SK-N-SH treated with all-trans-retinoic acid at 6 μM for 48 hours (cell line): ENCODE measurements around the gene FOXS1.

Experiments used
- ATAC-seq: fragments of 200-7000 bp; cut with Tn5 transposase; 3 replicates; pipeline ENCODE4 v1.9.1; 2020; ENCODE audit warnings: mild to moderate bottlenecking, moderate library complexity
- ARNTL ChIP-seq: fragments of 450-650 bp; formaldehyde crosslinking; IDR thresholded peaks from 2 replicates; pipeline ENCODE4 v1.5.0; 2020; ENCODE audit warnings: low read depth, mild to moderate bottlenecking, moderate library complexity, borderline replicate concordance
- BACH2 ChIP-seq: fragments of 250-450 bp; sonication (Bioruptor Pico); IDR thresholded peaks from 2 replicates; pipeline ENCODE4 v1.9.0; 2021; ENCODE audit warnings: mild to moderate bottlenecking, borderline replicate concordance
- CREB5 ChIP-seq: fragments of 250-450 bp; sonication (Bioruptor Pico); IDR thresholded peaks from 2 replicates; pipeline ENCODE4 v1.5.1; 2020; ENCODE audit warnings: low read depth, mild to moderate bottlenecking, moderate library complexity
- CSRNP3 ChIP-seq: fragments of 250-450 bp; sonication (Bioruptor Pico); IDR thresholded peaks from 2 replicates; pipeline ENCODE4 v1.5.1; 2021; ENCODE audit warnings: mild to moderate bottlenecking, moderate library complexity
- ESRRG ChIP-seq: fragments of 250-450 bp; sonication (Bioruptor Pico); IDR thresholded peaks from 2 replicates; pipeline ENCODE4 v1.6.1; 2021; ENCODE audit warnings: mild to moderate bottlenecking
- GLIS3 ChIP-seq: fragments of 250-450 bp; sonication (Bioruptor Pico); IDR thresholded peaks from 2 replicates; pipeline ENCODE4 v1.5.0; 2020; ENCODE audit warnings: mild to moderate bottlenecking, moderate library complexity
- ISL1 ChIP-seq: fragments of 250-450 bp; sonication (Bioruptor Pico); IDR thresholded peaks from 2 replicates; pipeline ENCODE4 v2.1.2; 2022; ENCODE audit warnings: mild to moderate bottlenecking, moderate library complexity
- OSR1 ChIP-seq: fragments of 250-450 bp; sonication (Bioruptor Pico); IDR thresholded peaks from 2 replicates; pipeline ENCODE4 v1.8.0; 2022; ENCODE audit warnings: moderate library complexity, mild to moderate bottlenecking, inconsistent platforms
- PATZ1 ChIP-seq: fragments of 250-450 bp; sonication (Bioruptor Pico); IDR thresholded peaks from 2 replicates; pipeline ENCODE4 v1.8.0; 2020; ENCODE audit warnings: mild to moderate bottlenecking, moderate library complexity, borderline replicate concordance
- POU6F1 ChIP-seq: fragments of 250-450 bp; sonication (Bioruptor Pico); IDR thresholded peaks from 2 replicates; pipeline ENCODE4 v1.8.0; 2021; ENCODE audit warnings: low read depth, mild to moderate bottlenecking, moderate library complexity, borderline replicate concordance
- PPARA ChIP-seq: fragments of 250-450 bp; sonication (Bioruptor Pico); IDR thresholded peaks from 2 replicates; pipeline ENCODE4 v1.5.0; 2020; ENCODE audit warnings: mild to moderate bottlenecking, borderline replicate concordance
- RARB ChIP-seq: fragments of 250-450 bp; sonication (Bioruptor Pico); IDR thresholded peaks from 2 replicates; pipeline ENCODE4 v1.8.0; 2021; ENCODE audit warnings: mild to moderate bottlenecking, moderate library complexity
- SNAI2 ChIP-seq: fragments of 250-450 bp; sonication (Bioruptor Pico); IDR thresholded peaks from 2 replicates; pipeline ENCODE4 v1.5.0; 2020; ENCODE audit warnings: mild to moderate bottlenecking, moderate library complexity
- TCF4 ChIP-seq: fragments of 250-450 bp; sonication (Bioruptor Pico); IDR thresholded peaks from 2 replicates; pipeline ENCODE4 v1.8.0; 2021; ENCODE audit warnings: mild to moderate bottlenecking, moderate library complexity, borderline replicate concordance
- ZC3H10 ChIP-seq: fragments of 250-450 bp; sonication (Bioruptor Pico); IDR thresholded peaks from 2 replicates; pipeline ENCODE4 v1.5.1; 2021; ENCODE audit warnings: mild to moderate bottlenecking, moderate library complexity
- ZFP3 ChIP-seq: fragments of 250-450 bp; sonication (Bioruptor Pico); IDR thresholded peaks from 2 replicates; pipeline ENCODE4 v1.5.0; 2020; ENCODE audit warnings: mild to moderate bottlenecking, moderate library complexity
- ZNF565 ChIP-seq: fragments of 450-650 bp; formaldehyde crosslinking; conservative IDR thresholded peaks from 2 replicates; pipeline ENCODE4 v1.5.0; 2020; ENCODE audit warnings: low read depth, mild to moderate bottlenecking, moderate library complexity
- ZNF70 ChIP-seq: fragments of 450-650 bp; formaldehyde crosslinking; IDR thresholded peaks from 2 replicates; pipeline ENCODE4 v1.5.0; 2020; ENCODE audit warnings: mild to moderate bottlenecking, moderate library complexity
- ZNF8 ChIP-seq: fragments of 450-650 bp; formaldehyde crosslinking; IDR thresholded peaks from 2 replicates; pipeline ENCODE4 v1.5.0; 2020; ENCODE audit warnings: mild to moderate bottlenecking, moderate library complexity

FOXS1 gene

GRCh38 chr20:31813611-31814010 is 31.8 kb downstream of the FOXS1 start:
- ATAC-seq: no peak
- no peak for TF ChIP-seq ESRRG (CRISPR knock-in tag)
- no peak for TF ChIP-seq ISL1 (CRISPR knock-in tag)
- TF ChIP-seq POU6F1 (CRISPR knock-in tag): no peak
- TF ChIP-seq ZNF565 (CRISPR knock-in tag): no peak
- no peak for TF ChIP-seq TCF4 (CRISPR knock-in tag)
- TF ChIP-seq PATZ1: no peak
- TF ChIP-seq, all 23 proteins: peak for 0

- TF ChIP-seq RARB (CRISPR knock-in tag) (no peak), ZNF8 (no peak), ZC3H10 (CRISPR knock-in tag) (no peak), ISL1 (CRISPR knock-in tag) (no peak), ZFP3 (CRISPR knock-in tag) (no peak), GLIS3 (CRISPR knock-in tag) (no peak), CREB5 (CRISPR knock-in tag) (no peak), OSR1 (CRISPR knock-in tag) (no peak), SNAI2 (CRISPR knock-in tag) (no peak), ZNF70 (CRISPR knock-in tag) (no peak), POU6F1 (CRISPR knock-in tag) (no peak), PATZ1 (no peak)
- TF ChIP-seq, all 23 proteins: peak for 0
- peak; percentile 42 for ATAC-seq
Measured at GRCh38 chr20:31811796-31812728, 33.3 kb downstream of the FOXS1 start.

- no peak for ATAC-seq
- TF ChIP-seq ZC3H10 (CRISPR knock-in tag): no peak
- TF ChIP-seq ZNF565 (CRISPR knock-in tag): no peak
- TF ChIP-seq CREB5 (CRISPR knock-in tag): no peak
- no peak for TF ChIP-seq POU6F1 (CRISPR knock-in tag)
- no peak for TF ChIP-seq ZNF70 (CRISPR knock-in tag)
- no peak for TF ChIP-seq ESRRG (CRISPR knock-in tag)
- TF ChIP-seq GLIS3 (CRISPR knock-in tag): no peak
- no peak for TF ChIP-seq RARB (CRISPR knock-in tag)
- TF ChIP-seq TCF4 (CRISPR knock-in tag): no peak
- TF ChIP-seq ZFP3 (CRISPR knock-in tag): no peak
- TF ChIP-seq BACH2 (CRISPR knock-in tag): no peak
- TF ChIP-seq CSRNP3 (CRISPR knock-in tag): no peak
- no peak for TF ChIP-seq ARNTL (CRISPR knock-in tag)
- no peak for TF ChIP-seq PATZ1
- no peak for TF ChIP-seq ZNF8
- no peak for TF ChIP-seq PPARA (CRISPR knock-in tag)
Measured at GRCh38 chr20:31811198-31811597, 34.2 kb downstream of the FOXS1 start.
